ENCODE data around the gene ADAMTS7.
"Not testable (repeated sequence)": the region's sequence is repeated elsewhere in the genome, so short reads cannot be mapped to it uniquely, and the experiment has no call there.

Gene ADAMTS7

DNA sequence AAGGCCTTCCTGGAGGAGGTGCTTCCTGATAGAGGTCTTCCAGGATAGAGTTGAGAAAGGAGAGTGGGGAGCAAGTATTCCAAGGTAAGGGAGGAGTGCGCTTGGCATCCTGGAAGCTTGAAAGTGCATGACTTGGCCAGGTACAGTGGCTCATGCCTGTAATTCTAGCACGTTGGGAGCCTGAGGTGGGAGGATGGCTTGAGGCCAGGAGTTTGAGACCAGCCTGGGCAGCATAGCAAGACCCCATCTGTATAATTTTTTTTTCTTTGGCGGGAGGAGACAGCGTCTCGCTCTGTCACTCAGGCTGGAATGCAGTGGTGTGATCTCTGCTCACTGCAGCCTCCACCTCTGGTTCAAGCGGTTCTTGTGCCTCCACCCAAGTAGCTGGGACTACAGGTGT, 42.2 kb upstream of the ADAMTS7 start:
- Histone ChIP-seq H3K27ac (no peak overlapping the region), H3K4me1 (ENCODE audit: control insufficient read depth in 1 of 2, insufficient read depth in 1 of 2, low read depth in 1 of 2, low read length in 1 of 2) (no peaks in the 10 kb centered on the region), H3K9me3 (no peaks in the 10 kb centered on the region), H3K27me3 (no peaks in the 10 kb centered on the region), H3K36me3 (no peaks in the 10 kb centered on the region), H3K4me3 (ENCODE audit: low read depth in 1 of 2, low read length in 1 of 2) (no peak overlapping the region)
- TF ChIP-seq, protein P1, sequence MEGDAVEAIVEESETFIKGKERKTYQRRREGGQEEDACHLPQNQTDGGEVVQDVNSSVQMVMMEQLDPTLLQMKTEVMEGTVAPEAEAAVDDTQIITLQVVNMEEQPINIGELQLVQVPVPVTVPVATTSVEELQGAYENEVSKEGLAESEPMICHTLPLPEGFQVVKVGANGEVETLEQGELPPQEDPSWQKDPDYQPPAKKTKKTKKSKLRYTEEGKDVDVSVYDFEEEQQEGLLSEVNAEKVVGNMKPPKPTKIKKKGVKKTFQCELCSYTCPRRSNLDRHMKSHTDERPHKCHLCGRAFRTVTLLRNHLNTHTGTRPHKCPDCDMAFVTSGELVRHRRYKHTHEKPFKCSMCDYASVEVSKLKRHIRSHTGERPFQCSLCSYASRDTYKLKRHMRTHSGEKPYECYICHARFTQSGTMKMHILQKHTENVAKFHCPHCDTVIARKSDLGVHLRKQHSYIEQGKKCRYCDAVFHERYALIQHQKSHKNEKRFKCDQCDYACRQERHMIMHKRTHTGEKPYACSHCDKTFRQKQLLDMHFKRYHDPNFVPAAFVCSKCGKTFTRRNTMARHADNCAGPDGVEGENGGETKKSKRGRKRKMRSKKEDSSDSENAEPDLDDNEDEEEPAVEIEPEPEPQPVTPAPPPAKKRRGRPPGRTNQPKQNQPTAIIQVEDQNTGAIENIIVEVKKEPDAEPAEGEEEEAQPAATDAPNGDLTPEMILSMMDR (IDR thresholded peaks at IDR 0.05) = no peak

DNA sequence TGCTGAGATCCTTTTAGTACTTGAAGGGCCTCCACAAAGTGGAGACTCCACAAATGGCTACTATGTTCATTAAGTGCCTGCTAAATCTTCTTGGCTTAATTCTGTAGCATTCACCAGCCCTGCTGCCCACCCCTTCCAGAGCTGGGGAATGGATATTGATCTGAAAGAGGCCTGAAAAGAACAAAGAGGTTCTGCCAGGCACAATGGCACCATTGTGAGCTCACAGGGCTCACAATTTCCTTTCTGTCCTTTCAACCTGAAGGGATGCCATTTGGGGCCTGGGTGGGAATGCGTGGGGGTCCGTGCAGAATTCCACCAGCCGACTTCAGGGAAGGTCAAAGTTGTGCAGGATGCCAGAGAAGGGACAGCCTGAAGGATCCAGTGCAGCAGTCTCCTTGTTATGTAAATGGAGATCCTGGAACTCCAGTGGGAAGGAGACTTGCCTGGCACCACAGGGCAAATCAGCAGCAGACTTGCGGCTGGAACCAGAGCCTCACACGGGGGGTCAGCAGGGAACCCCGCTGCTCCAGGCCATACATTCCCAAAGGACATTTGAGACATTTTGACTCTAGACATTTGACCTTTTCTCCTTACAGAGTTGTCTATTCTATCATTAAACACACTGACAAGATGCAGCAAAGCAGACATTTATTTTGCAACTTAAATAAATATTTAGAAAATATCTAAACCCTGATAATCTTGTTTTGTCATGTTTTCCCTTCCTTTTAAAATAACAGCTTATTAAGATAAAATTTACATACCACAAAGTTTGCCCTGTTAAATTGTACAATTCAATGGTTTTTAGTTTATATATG, 39.9 kb upstream of the ADAMTS7 start:
- Histone ChIP-seq H3K9me3 (no peaks in the 10 kb centered on the region), H3K27me3 (no peaks in the 10 kb centered on the region), H3K27ac (no peak overlapping the region), H3K4me3 (ENCODE audit: low read depth in 1 of 2, low read length in 1 of 2) (no peak overlapping the region), H3K4me1 (ENCODE audit: control insufficient read depth in 1 of 2, insufficient read depth in 1 of 2, low read depth in 1 of 2, low read length in 1 of 2) (no peaks in the 10 kb centered on the region), H3K36me3 (no peaks in the 10 kb centered on the region)
- TF ChIP-seq, protein P1 (IDR thresholded peaks at IDR 0.05) = no peak

DNA sequence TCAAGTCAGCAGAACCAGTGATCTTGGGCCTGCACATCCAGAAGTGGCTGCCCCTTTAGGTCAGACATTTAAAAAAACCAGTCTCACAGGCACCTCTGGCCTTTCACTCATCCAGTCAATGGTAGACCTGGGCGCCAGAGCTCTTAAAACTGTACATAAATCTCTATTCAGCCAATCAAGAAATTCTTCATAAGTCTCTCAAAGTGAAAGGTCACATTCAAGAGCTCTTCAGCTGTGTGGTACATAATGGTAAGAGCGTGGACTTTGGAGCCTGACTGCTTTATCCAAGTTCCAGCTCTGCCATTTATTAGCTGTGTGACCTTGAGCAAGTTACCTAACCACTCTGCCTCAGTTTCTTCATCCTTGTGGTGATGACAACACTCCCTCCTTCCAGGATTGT, 39.1 kb upstream of the ADAMTS7 start:
- Histone ChIP-seq H3K36me3 (no peaks in the 10 kb centered on the region), H3K9me3 (no peaks in the 10 kb centered on the region), H3K27ac (no peak overlapping the region), H3K4me1 (ENCODE audit: control insufficient read depth in 1 of 2, insufficient read depth in 1 of 2, low read depth in 1 of 2, low read length in 1 of 2) (no peaks in the 10 kb centered on the region), H3K27me3 (no peaks in the 10 kb centered on the region), H3K4me3 (ENCODE audit: low read depth in 1 of 2, low read length in 1 of 2) (no peak overlapping the region)
- TF ChIP-seq, protein P1 (IDR thresholded peaks at IDR 0.05) = no peak

DNA sequence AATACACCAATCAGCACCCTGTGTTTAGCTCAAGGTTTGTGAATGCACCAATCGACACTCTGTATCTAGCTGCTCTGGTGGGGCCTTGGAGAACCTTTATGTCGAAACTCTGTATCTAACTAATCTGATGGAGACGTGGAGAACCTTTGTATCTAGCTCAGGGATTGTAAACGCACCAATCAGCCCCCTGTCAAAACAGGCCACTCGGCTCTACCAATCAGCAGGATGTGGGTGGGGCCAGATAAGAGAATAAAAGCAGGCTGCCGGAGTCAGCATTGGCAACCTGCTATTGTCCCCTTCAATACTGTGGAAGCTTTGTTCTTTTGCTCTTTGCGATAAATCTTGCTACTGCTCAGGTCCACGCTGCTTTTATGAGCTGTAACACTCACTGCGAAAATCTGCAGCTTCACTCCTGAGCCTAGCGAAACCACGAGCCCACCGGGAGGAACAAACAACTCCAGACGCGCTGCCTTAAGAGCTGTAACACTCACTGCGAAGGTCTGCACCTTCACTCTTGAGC, 36.2 kb upstream of the ADAMTS7 start:
- H3K27ac ChIP-seq; H3K9me3 ChIP-seq; H3K27me3 ChIP-seq; H3K4me1 ChIP-seq (ENCODE audit: control insufficient read depth in 1 of 2, insufficient read depth in 1 of 2, low read depth in 1 of 2, low read length in 1 of 2); H3K4me3 ChIP-seq (ENCODE audit: low read depth in 1 of 2, low read length in 1 of 2); H3K36me3 ChIP-seq: not testable (repeated sequence)

DNA sequence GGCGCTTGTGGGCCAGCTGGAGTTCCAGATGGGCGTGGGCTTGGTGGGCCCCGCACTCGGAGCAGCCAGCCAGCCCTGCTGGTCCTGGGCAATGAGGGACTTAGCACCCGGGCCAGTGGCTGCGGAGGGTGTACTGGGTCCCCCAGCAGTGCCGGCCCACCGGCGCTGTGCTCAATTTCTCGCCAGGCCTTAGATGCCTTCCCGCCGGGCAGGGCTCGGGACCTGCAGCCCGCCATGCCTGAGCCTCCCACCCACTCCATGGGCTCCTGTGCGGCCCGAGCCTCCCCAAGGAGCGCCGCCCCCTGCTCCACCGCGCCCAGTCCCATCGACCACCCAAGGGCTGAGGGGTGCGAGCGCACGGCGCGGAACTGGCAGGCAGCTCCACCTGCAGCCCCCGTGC, 35.6 kb upstream of the ADAMTS7 start:
- not testable (repeated sequence) for H3K27me3 ChIP-seq; H3K36me3 ChIP-seq; H3K9me3 ChIP-seq; H3K4me1 ChIP-seq (ENCODE audit: control insufficient read depth in 1 of 2, insufficient read depth in 1 of 2, low read depth in 1 of 2, low read length in 1 of 2); H3K27ac ChIP-seq; H3K4me3 ChIP-seq (ENCODE audit: low read depth in 1 of 2, low read length in 1 of 2)

DNA sequence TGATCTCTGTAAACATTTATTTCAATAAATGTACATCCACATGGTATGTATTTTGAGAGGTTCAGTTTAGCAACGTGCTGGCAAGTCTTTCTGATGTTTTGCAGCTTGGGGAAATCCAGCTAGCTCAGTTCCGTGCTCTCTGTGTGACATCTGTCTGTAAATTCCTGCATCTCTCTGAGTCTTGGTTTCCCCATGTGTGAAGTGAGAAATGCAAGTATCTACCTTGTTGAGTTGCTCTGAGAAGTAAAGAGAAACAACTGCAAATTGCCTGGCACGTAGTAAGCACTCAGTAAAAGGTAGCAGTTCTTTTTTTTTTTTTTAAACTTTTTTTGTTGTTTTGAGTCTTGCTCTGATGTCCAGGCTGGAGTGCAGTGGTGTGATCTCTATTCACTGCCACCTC, 31.3 kb upstream of the ADAMTS7 start:
- Histone ChIP-seq H3K4me3 (ENCODE audit: low read depth in 1 of 2, low read length in 1 of 2) (no peak overlapping the region), H3K9me3 (no peaks in the 10 kb centered on the region), H3K27me3 (peaks cover 6% of the 10 kb centered on the region), H3K36me3 (no peaks in the 10 kb centered on the region), H3K27ac (no peak overlapping the region), H3K4me1 (ENCODE audit: control insufficient read depth in 1 of 2, insufficient read depth in 1 of 2, low read depth in 1 of 2, low read length in 1 of 2) (no peaks in the 10 kb centered on the region)
- TF ChIP-seq, protein P1 (IDR thresholded peaks at IDR 0.05) = no peak
